ENCODE data around the gene PSME3.

GRCh38 chr17:42835732-42836131, 2.5 kb downstream of the PSME3 start:
- TF ChIP-seq GATA2 (IDR thresholded peaks at IDR 0.05; ENCODE audit: low read depth, low read length) (no peak), GATA3 (IDR thresholded peaks at IDR 0.05; ENCODE audit: low read depth, low read length) (no peak)
